ENCODE data around the gene PLXNB1. TPM values are rescaled to one million over a fixed set of nuclear protein-coding genes. Genes with fewer than 3 reads are reported as not detected.
A peak's percentile ranks its signal among the peaks of the same experiment; 100 is the strongest.

PLXNB1 gene
- total RNA-seq, 1 experiment from 2014 or later = 149 TPM

GRCh38 chr3:48412375-48413001, 17.4 kb downstream of the PLXNB1 start:
- Mint-ChIP-seq H3K4me3 (ENCODE audit: unreplicated experiment) (no peak overlapping the region), H3K36me3 (ENCODE audit: insufficient read depth, unreplicated experiment) (peaks cover 88% of the 10 kb centered on the region), H3K9me3 (ENCODE audit: unreplicated experiment) (no peaks in the 10 kb centered on the region), H3K4me1 (ENCODE audit: low read depth, unreplicated experiment) (peaks cover 5% of the 10 kb centered on the region), H3K27ac (ENCODE audit: unreplicated experiment) (no peak overlapping the region), H3K27me3 (ENCODE audit: insufficient read depth, unreplicated experiment) (no peaks in the 10 kb centered on the region)
- Histone ChIP-seq H3K36me3 (ENCODE audit: control insufficient read depth, insufficient read depth, low read length) (peaks cover 21% of the 10 kb centered on the region), H3K4me3 (ENCODE audit: low read depth, low read length) (no peak overlapping the region), H3K9me3 (no peaks in the 10 kb centered on the region), H3K27me3 (replicated peaks; ENCODE audit: control insufficient read depth, insufficient read depth, low read length) (no peaks in the 10 kb centered on the region), H3K4me1 (no peaks in the 10 kb centered on the region)
- TF ChIP-seq CTCF (IDR thresholded peaks at IDR 0.05; ENCODE audit: insufficient read depth in 1 of 2, low read depth in 1 of 2, low read length in 1 of 2, severe bottlenecking in 1 of 2, unreplicated experiment in 1 of 2) = no peak
- peak in 1 of 2 experiments; percentile 11 for DNase-seq
- TSS peak; percentile 12 for BruUV-seq (replicated peaks)
- ChIA-PET CTCF (interaction anchor here (2.5 kb wide), 1 partner anchor 23 kb away, joined by 22 read pairs; no protein-coding TSS in a partner anchor), POLR2A (interaction anchor here (0.6 kb wide), 1 partner anchor 90 kb away, joined by 10 read pairs; no protein-coding TSS in a partner anchor)
- intact Hi-C loops (cut with micrococcal nuclease; ENCODE audit: unreplicated experiment) = no loop called here

GRCh38 chr3:48411606-48412374, 18.1 kb downstream of the PLXNB1 start:
- no peaks in the 10 kb centered on the region for H3K9me3 ChIP-seq
- no peak overlapping the region for H3K4me3 ChIP-seq (ENCODE audit: low read depth, low read length)
- BruUV-seq (replicated peaks) = no TSS peak
- Mint-ChIP-seq H3K4me1 (ENCODE audit: low read depth, unreplicated experiment) (peaks cover 5% of the 10 kb centered on the region), H3K9me3 (ENCODE audit: unreplicated experiment) (no peaks in the 10 kb centered on the region), H3K27ac (ENCODE audit: unreplicated experiment) (no peak overlapping the region), H3K4me3 (ENCODE audit: unreplicated experiment) (no peak overlapping the region), H3K27me3 (ENCODE audit: insufficient read depth, unreplicated experiment) (no peaks in the 10 kb centered on the region), H3K36me3 (ENCODE audit: insufficient read depth, unreplicated experiment) (peaks cover 89% of the 10 kb centered on the region)
- no peaks in the 10 kb centered on the region for H3K27me3 ChIP-seq (replicated peaks; ENCODE audit: control insufficient read depth, insufficient read depth, low read length)
- CTCF ChIA-PET = interaction anchor here (2.5 kb wide), 1 partner anchor 24 kb away, joined by 22 read pairs; no protein-coding TSS in a partner anchor
- POLR2A ChIA-PET = no interaction called here
- intact Hi-C loops (cut with micrococcal nuclease; ENCODE audit: unreplicated experiment) = no loop called here
- peak in 1 of 2 experiments; percentile 36 for DNase-seq
- peaks cover 22% of the 10 kb centered on the region for H3K36me3 ChIP-seq (ENCODE audit: control insufficient read depth, insufficient read depth, low read length)
- H3K4me1 ChIP-seq = no peaks in the 10 kb centered on the region
- TF ChIP-seq CTCF (IDR thresholded peaks at IDR 0.05; ENCODE audit: insufficient read depth in 1 of 2, low read depth in 1 of 2, low read length in 1 of 2, severe bottlenecking in 1 of 2, unreplicated experiment in 1 of 2) = no peak

GRCh38 chr3:48411041-48411588, 18.8 kb downstream of the PLXNB1 start:
- Mint-ChIP-seq H3K4me3 (ENCODE audit: unreplicated experiment) (no peak overlapping the region), H3K9me3 (ENCODE audit: unreplicated experiment) (no peaks in the 10 kb centered on the region), H3K27ac (ENCODE audit: unreplicated experiment) (no peak overlapping the region), H3K4me1 (ENCODE audit: low read depth, unreplicated experiment) (peaks cover 5% of the 10 kb centered on the region), H3K27me3 (ENCODE audit: insufficient read depth, unreplicated experiment) (no peaks in the 10 kb centered on the region), H3K36me3 (ENCODE audit: insufficient read depth, unreplicated experiment) (peaks cover 89% of the 10 kb centered on the region)
- Histone ChIP-seq H3K36me3 (ENCODE audit: control insufficient read depth, insufficient read depth, low read length) (peaks cover 21% of the 10 kb centered on the region), H3K9me3 (no peaks in the 10 kb centered on the region), H3K4me3 (ENCODE audit: low read depth, low read length) (no peak overlapping the region), H3K4me1 (no peaks in the 10 kb centered on the region), H3K27me3 (replicated peaks; ENCODE audit: control insufficient read depth, insufficient read depth, low read length) (no peaks in the 10 kb centered on the region)
- intact Hi-C loops (cut with micrococcal nuclease; ENCODE audit: unreplicated experiment) = no loop called here
- ChIA-PET CTCF (interaction anchor here (1.2 to 2.5 kb wide), 2 partner anchors 10 to 25 kb away, joined by 3 to 22 read pairs; no protein-coding TSS in a partner anchor), POLR2A (no interaction called here)
- no TSS peak for BruUV-seq (replicated peaks)
- peak in 1 of 2 experiments; percentile 29 for DNase-seq
- TF ChIP-seq CTCF (IDR thresholded peaks at IDR 0.05; ENCODE audit: insufficient read depth in 1 of 2, low read depth in 1 of 2, low read length in 1 of 2, severe bottlenecking in 1 of 2, unreplicated experiment in 1 of 2) = no peak
